HG02884 (cell line): Measurements from ENCODE around the gene GNPNAT1.

Source experiments
- ATAC-seq: cut with Tn5 transposase; IDR thresholded peaks from one replicate; pipeline ENCODE4 v1.9.1; 2021; ENCODE audit warnings: mild to moderate bottlenecking, moderate library complexity; ENCODE audit not compliant: unreplicated experiment

GNPNAT1 gene

GRCh38 chr14:52791223-52792096, at the start of gene GNPNAT1:
Gene GNPNAT1, minus strand, starts transcription at chr14:52791607. Its CDS starts 6,957 bp downstream, at chr14:52784650.
- peak; percentile 85 for ATAC-seq

DNA sequence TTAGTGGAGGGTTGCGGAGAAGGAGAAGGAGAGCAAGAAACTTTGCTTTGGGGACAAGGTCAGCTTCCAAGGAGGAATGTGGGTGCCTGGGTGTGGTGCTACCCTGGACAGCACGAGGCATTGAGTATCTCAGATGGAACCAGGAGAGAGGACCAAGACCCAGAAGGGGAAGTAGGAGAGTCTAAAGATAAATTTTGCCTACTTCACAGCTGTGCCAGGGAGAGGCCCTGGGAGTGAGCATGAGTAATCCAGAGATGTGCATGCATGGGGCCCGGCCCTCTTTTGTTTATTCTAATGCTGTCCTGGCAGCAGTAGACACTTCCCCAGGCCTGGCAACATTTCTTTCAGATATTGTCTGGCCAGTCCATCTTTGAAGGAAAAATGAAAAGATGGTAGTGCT, 49.5 kb upstream of the GNPNAT1 start:
- no peak for ATAC-seq

DNA sequence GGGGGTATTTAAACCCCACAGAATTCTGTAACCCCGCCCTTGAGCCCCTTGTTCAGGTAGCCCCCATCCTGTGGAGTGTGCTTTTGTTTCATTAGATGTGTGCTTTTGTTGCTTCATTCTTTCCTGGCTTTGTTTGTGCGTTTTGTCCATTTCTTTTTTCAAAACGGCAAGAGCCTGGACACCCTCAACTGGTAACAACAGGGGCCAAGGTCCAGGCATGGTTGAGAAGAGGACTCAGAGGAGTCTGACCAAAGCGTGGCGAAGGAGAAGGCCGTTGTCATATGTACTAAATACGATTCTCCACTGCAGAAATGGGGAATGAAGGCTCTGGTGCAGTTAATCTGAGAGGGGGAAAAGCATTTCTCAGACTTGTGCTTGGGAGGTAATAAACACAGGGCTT, 46.0 kb upstream of the GNPNAT1 start:
- ATAC-seq, result no peak

DNA sequence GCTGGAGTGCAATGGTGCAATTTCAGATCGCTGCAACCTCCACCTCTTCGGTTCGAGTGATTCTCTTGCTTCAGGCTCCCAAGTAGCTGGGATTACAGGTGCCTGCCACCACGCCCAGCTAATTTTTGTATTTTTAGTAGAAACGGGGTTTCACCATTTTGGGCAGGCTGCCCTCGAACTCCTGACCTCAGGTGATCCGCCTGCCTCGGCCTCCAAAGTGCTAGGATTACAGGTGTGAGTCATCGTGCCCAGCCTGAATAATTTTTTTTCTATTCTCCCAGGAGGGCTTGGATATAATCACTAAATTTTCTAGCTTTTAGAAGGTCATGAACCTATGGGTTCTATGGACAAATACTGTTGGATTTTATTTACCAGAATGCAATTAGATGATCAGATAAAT, 44.7 kb upstream of the GNPNAT1 start:
- ATAC-seq, result no peak

GRCh38 chr14:52835122-52835903, 43.9 kb upstream of the GNPNAT1 start:
- no peak for ATAC-seq

DNA sequence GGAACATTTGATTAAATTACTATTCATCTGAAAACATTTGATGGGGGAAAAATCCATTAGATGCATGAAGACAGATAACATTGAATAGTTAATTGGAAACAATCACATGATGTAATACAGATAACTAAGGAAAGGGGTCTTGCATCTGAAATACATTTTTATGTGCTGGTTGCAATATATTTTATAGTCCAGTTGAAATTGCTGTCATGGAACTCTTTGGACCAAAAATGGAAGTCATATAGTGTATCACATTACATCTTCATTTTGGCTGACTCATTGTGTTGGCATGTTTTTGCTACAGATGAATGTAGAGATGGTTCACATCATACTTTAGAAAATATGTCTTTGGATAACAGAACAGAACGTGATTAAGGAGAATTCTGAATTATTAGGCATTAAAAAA, 43.0 kb upstream of the GNPNAT1 start:
- ATAC-seq, result no peak

- ATAC-seq, result no peak
Observed at GRCh38 chr14:52833891-52834290, 42.5 kb upstream of the GNPNAT1 start.

DNA sequence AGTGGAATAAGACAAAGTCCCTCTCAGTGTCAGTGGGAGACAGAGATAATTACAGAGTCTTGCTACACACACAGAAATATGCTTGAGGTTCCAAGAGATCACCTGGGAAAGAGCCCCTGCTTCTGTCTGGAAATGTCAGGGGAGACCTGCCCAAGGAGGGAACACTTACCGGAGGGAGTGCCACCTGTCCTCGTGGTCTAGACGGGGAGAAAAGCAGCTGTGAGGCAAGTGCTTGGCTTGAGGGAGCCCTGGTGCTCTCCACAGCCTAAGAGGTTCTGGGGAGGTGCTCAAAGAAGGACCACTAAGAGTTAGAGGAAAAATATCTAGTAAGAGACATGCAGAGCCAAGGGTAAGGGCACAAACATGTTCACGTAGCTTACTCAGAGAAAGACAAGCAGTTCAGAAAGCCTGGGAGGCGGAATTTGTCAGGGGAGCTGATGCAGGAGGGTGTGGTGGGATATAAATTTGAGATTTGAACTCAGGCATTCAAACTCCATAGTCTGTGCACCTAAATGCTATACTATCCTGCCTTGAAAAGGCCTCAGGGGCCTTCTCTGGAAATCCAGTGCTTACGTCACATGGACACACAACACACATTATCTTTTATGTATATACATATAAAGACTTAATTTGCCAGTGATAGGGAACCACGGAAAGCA, 38.2 kb upstream of the GNPNAT1 start:
- ATAC-seq, result no peak

DNA sequence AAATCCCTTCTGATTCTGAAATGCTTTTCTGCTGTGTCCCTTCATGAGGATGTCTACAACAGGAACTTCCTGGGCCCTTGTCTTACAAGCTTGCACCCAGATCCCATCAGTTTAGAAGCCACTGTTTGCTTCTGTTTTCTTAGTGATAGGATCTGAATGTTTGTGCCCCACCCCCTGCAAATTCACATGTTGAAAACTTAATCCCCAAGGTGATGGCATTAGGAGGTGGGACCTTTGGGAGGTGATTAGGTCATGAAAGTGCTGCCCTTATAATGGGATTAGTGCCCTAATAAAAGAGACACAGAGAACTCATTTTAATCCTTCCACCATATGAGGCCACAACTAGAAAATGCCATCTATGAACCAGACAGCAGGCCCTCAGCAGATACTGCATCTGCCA, 36.0 kb upstream of the GNPNAT1 start:
- ATAC-seq, result no peak

DNA sequence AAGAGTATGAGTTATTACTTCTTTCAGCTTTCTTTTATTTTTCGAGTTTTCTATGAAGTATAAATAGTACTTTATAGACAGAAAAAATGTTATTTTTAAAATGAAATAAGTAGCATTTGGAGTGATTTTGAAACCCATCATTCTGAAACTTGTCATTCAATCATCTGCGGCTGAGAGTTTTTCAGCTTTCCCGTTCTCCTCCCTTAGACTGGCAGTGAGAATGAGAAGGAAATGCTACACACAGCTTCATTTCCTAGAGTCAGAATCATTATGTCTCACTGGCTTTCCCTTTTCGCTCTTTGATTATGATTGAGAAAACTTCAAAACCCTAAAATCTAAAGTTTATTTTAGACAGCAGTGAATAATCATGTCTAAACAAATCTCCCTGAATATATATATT, 33.7 kb upstream of the GNPNAT1 start:
- ATAC-seq, result no peak

GRCh38 chr14:52824462-52824861, 33.1 kb upstream of the GNPNAT1 start:
- ATAC-seq, result no peak

GRCh38 chr14:52821805-52822250, 30.4 kb upstream of the GNPNAT1 start:
- no peak for ATAC-seq

- no peak for ATAC-seq
Observed at GRCh38 chr14:52808101-52808500, 16.7 kb upstream of the GNPNAT1 start.

DNA sequence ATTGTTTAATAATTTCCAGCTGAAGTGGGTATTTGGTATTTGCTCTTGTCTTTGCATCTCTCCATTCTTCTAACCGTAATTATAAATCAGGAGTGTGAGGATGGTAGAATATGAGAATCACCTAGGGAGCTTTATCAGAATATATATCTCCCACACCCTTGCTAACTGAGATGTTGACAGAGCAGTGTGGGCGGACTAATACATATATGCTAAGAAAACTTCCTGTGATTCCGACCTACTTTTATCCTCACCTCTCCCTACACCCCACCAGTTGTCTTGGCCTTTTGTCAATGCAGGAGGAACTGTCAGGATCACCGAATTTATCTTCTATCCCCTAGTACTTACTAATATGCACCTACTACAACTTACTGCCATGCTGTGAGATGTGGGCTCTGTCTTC, 14.7 kb upstream of the GNPNAT1 start:
- no peak for ATAC-seq

DNA sequence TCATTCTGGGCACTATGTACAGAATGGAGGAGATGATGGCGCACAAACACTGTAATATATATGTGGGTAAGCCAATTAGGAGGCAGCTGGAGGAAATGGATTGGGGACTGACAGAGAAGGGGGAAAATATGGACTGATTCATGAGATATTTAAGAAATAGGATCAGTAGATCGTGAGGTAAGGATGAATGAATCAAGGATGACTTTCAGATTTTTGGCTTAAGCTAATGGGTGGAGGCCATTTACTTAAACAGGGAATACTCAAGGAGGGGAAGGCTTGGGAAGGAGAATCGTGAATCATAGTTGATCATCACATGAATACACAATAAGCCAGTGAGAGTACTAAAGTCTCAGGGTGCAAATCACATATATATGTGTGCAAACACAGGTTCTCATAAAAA, 11.2 kb upstream of the GNPNAT1 start:
- no peak for ATAC-seq

GRCh38 chr14:52801014-52801712, 9.8 kb upstream of the GNPNAT1 start:
- ATAC-seq, result no peak

GRCh38 chr14:52798826-52799225, 7.4 kb upstream of the GNPNAT1 start:
- ATAC-seq, result no peak

DNA sequence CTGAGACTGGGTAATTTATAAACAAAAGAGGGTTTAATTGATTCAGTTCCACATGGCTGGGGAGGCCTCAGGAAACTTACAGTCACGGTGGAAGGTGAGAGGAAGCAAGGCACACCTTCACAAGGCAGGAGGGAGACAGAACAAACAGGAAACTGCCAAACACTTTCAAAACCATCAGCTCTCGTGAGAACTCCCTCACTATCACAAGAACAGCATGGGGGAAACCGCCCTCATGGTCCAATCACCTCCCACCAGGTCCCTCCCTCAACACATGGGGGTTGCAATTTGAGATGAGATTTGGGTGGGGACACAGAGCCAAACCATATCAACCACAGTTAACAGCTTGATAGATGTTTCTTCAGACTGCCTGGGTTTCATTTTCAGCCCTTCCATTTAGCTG, 6.2 kb upstream of the GNPNAT1 start:
- ATAC-seq, result no peak

- no peak for ATAC-seq
Observed at GRCh38 chr14:52793061-52793460, 1.7 kb upstream of the GNPNAT1 start.

DNA sequence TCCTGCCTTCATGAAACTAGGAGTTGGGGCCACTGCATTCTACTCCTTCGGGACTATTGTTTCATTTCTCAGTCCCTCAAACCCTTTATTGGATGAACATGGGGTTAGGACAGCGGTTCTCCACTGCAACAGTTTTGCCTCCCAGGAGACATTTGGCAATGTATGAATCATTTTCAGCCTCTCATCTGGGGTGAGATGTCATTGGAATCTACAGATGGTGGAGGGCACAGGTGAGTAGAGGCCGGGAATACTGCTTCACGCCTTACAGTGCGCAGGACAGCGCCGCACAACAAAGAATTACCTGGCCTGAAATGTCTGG, 649 bp upstream of the GNPNAT1 start:
- ATAC-seq, result no peak

DNA sequence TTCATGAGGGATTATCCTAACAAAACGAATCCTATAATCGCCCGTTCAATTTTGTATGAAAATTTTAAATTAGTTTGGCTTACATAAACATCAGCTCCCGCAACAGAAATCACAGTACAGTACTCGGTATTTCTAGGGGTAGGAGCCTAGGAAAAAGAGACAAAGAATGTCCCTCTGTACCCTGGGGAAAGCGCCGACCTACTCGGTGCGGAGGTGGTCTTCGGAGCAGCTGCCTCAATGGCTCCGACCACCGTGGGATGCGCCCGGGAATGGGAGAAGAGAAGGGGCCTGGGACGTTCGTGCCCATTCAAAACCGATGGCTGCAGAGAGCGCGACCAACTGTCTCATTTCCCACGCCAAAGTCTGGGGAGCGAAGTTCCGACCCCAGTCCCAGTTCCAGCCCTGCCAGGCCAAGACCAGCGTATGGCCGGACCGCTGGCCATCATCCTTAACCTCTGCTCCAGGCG, 618 bp downstream of the GNPNAT1 start:
- no peak for ATAC-seq
